GM18867 (cell line): Measurements from ENCODE around the gene ATRIP.

Experiments used
- ATAC-seq: cut with Tn5 transposase; IDR thresholded peaks from one replicate; pipeline ENCODE4 v1.9.1; 2021; ENCODE audit warnings: mild to moderate bottlenecking, moderate library complexity; ENCODE audit not compliant: unreplicated experiment

Gene ATRIP

DNA sequence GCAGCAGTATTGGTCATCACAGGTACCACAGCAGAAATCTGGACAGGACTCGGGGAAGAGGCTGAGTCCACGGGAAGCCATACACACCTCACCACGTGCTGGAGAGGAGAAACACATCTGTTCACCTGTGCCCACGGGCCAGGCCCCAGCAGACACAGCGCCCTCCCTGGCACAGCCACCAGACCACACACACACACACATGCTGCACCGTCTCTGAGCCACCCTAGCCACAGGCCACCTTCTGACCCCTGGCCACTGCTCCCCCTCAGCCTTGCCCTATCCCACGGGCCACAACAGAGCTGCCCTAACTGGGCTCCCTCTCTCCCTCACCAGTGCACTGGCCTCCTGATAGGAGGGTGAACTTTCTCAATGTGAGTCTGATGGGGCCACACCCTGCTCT lies 54.7 kb downstream of the ATRIP start:
- ATAC-seq = no peak

DNA sequence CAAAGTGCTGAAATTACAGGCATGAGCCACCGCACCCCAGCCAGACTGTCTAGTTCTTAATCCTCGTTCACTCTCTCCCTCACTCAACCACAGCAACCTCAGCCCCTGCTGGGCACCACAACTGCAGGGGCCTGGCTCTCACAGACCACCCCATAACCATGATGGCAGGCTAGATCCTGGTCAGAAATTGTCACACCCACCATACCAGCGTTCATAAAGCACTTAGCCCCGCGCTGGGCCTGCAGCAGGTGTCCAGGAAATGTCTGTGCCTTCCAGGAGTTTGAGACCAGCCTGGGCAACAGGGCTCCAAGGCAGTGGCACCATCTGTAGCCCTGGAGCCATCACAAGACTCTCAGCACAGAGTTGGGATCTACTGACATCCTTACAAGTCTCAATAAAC lies 55.6 kb downstream of the ATRIP start:
- ATAC-seq = no peak

DNA sequence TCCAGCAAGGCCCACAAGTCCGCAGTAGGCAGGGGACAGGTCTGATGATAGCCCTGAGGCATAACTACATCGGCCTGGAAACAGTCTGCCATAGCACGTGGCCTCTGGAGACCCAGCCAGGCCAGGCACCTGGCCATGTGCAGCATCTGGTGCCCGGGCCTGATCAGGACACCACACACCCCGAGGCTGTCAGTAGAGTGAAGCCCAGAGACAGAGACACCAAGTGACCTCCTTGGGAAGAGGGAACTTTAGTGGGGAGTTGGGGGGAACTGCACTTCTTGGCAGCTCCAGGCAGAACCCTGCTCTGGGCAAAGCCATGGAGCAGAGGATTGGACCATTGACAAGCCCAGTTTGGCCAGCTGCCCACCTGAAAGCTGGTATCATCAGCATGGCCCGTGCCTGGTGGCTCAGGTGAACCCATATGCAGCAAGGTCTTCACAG lies 56.2 kb downstream of the ATRIP start:
- ATAC-seq = no peak

DNA sequence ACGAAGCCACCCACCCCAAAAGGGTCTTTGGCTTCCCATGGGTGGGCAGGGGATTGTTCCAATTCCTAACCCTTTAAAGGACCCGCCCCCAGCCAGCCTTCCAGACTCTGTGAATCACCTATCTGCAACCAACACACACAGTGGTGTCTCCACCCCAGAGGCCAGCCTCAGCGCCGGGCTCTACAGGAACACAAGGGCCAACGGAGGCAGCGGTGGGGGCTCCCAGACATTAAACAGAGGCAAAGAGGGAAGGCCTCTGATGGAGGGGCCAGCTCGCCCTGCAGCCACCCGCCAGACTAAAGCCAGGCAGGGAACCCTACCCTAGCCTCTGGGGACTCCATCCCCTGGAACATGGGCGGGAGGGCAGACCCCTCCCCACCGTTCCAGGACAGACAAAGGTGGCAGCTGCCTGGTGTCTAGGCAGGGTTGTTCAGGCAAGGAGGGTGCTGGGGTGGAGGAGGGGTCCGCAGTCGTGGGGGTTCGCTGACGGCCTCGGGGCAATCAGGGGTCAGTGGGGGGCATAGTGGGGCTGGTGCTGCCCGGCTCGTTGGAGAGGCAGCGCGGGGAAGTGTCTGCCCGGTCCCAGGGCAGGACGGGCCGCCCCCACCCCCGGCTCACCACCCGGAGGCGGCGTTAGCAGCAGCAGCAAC lies 57.0 kb downstream of the ATRIP start:
- ATAC-seq = no peak

DNA sequence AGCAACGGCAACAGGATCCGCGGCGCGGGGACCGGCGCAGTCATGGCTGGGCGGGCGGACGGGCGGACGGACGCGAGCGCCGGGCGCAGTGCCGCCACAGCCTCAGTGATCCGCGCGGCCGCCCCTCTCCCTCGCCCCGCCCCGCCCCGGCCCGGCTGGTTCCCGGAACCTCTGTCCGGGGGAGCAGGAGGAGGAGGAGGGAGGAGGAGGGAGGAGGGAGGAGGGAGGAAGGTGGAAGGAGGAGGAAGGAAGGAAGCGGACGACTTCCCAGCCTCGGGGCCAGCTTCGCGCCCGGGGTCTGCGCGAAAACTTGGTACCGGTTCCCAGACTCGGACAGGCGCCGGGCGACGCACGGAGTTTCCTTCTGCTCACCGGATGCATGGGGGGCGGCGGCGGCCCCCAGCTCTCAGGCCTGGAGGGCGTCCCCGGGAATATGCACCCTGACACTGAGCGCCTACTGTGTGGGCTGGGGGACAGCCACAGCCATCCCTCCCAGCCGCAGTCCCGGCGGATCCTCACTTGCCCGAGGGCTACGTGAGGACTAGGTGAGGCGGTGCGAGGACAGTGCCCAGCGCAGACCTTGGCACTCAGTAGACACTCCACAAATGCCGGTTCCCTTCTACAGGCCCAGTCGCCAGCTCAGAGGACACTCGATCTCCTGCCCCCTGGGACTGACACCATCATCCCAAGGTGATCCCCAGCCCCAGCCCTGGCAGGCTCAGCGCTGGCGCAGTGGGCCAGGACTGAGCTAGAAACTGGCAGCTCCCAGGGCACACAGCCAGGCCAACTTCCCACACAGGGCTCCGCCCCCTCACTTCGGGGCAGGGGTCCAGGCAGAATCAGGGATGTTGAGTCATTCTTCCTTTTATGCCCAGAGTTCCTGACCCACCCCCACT lies 57.8 kb downstream of the ATRIP start, which contains the start of gene SHISA5:
Gene SHISA5 (minus strand): TSS at position 124 of the 896 bp plus-strand sequence. CDS start 80 bp downstream, at position 44.
- no peak for ATAC-seq

DNA sequence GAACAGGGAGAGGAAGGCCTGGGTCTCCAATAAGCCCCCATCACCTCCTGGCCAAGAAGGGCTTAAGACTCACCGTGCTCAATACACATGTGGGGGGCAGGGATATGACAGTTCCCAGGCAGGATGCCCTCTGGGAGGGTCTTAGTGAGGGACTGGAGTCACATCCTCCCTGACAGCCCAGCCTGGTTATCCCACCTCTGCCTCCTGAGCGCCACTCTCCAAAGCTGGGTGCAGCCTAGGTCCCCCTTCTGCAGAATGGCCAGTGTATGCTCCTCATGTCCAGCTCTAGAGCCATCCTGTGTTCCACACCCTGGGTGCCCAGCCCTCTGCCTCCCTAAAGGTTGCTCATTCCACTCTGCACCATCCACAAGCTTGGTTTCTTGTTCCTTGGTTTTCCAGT lies 58.6 kb downstream of the ATRIP start:
- no peak for ATAC-seq

DNA sequence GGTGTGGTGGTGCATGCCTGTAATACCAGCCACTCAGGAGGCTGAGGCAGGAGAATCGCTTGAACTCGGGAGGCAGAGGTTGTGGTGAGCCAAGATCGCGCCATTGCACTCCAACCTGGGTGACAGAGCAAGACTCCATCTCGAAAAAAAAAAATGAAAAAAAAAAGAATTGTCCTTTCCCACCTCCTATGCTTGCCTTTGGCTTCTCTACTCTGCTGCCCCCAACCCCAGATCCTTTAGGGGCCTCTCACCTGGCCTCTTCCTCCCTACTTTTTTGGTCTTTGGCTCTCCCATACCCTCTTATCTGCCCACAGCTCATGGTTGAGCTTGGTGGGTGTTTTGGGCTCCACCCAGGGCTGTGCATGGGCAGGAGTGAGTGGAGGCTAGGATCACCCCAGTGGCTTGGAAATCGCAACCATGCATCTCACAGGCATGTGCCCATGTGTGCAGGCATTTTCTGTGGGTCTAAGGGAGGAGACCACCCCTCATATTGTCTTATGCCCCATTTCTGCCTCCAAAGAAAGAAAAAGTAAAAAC lies 59.5 kb downstream of the ATRIP start:
- ATAC-seq = no peak

DNA sequence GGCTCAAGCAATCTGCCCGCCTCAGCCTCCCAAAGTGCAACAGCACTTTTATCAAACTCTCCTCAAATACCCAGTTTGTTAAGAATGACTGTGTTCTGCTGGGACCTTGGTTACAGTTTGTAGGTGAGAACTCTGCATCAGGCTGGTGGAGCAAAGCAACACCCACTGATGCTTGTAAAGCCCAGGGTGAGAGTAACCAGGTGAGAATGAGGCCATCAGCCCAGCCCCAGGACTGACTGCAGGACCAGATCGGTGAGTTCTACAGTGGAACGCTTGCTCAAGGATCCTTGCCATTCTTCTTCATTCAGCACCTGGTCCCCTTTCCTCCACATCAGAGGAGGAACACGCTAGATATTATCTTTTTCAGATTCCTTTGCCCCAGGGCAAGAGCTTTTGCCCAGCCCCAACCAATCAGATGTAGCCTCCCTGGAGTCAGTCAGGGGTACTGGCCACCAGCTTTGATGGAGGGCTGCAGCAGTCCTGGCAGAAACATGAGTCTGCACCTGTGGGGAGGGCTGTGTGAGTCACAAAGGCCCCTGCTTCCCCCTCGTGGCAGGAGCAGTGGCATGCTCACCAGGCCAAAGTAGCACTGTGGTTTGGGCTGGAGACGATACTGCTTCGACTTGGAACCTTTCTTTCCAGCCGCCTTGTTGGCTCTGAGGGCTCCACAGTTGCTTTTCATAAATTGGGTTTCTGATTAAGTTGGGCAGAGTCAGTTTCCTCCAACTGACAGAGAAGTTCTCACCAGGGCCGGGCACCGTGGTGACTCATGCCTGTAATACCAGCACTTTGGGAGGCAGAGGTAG lies 60.9 kb downstream of the ATRIP start:
- peak; percentile 67 for ATAC-seq

DNA sequence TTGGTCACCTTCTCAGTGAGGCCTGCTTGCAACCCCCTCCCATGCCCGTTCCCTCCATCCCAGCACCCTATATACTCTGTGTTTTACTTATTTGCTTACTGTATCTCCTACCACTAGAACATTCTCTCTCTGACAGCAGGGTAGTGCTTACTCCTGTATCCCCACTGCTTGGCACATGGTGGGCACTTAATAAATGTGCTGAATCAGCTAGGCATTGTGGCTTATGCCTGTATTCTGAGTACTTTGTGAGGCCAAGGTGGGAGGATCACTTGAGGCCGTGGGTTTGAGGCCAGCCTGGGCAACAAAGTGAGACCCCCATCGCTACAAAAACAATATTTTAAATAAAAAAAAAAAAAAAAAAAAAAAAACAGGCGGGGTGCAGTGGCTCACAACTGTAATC lies 65.0 kb downstream of the ATRIP start:
- no peak for ATAC-seq

DNA sequence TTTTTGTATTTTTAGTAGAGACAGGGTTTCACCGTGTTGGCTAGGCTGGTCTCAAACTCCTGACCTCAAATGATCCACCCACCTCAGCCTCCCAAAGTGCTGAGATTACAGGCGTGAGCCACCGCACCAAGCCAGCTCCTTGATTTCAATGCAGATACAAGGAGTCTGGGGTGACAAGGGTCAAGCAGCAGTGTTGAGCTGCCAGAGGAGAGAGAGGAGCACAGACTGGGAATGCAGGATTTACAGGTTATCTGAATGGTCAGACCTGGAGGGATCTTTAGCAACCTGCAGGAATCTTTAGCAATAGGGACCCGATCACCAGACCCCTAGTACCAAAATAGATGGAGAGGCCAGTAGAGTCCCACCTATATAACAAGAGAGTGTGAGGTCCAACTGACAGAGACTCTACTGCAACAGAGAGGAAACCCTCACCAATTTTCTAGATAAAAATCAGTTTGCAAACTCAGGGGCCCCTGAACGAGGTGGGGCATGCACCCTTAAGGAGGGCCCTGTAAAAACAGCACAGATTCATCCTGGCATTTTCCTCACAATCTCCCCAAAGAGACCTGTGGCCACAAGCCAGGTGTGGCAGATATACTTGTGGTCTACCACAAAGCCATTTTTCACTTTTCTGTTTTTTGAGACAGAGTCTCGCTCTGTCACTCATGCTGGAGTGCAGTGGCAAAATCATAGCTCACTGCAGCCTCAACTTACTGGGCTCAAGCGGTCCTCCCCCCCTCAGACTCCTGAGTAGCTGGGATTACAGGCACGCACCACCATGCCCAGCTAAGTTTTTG lies 68.1 kb downstream of the ATRIP start:
- ATAC-seq = no peak
